Caco-2 (cell line): ENCODE data around the gene WDR17. TPM values are rescaled to one million over a fixed set of nuclear protein-coding genes. Genes with fewer than 3 reads are reported as not detected.

Experiments used
- BruUV-seq: library from RNA; stranded (reverse); fragments of 400-500 nt; replicated peaks from 2 replicates; lab custom pipeline; 2021; lab: Mats Ljungman, UMichigan
- CTCF ChIA-PET: fragments of 300-600 bp; sonication (Branson Sonifier 250); formaldehyde crosslinking; loops from one replicate; lab custom pipeline; 2022; ENCODE audit warnings: antibody characterized with exemption; lab: Charles Lee
- POLR2A ChIA-PET: fragments of 300-600 bp; sonication (Branson Sonifier 250); formaldehyde crosslinking; loops from one replicate; lab custom pipeline; 2022; ENCODE audit warnings: antibody characterized with exemption; lab: Charles Lee
- DNase-seq, 2 experiments: peaks; one replicate each; pipeline versions ENCODE4 v3.0.0 to v3.0.0-alpha.2; 2020 to 2022
- H3K27me3 ChIP-seq: replicated peaks from 2 replicates; pipeline ENCODE4 v1.6.0; 2011; ENCODE audit warnings: low read length; ENCODE audit not compliant: control insufficient read depth, insufficient read depth
- H3K36me3 ChIP-seq: 2 replicates; pipeline ENCODE4 v1.5.1; 2011; ENCODE audit warnings: low read length; ENCODE audit not compliant: control insufficient read depth, insufficient read depth
- H3K4me1 ChIP-seq: fragments of 250-450 bp; sonication (Bioruptor Pico); 2 replicates; pipeline ENCODE4 v1.5.1; 2020; ENCODE audit warnings: mild to moderate bottlenecking
- H3K4me3 ChIP-seq: 2 replicates; pipeline ENCODE4 v1.5.1; 2011; ENCODE audit warnings: low read depth, mild to moderate bottlenecking, control low read depth, low read length
- H3K9me3 ChIP-seq: fragments of 250-450 bp; sonication (Bioruptor Pico); 2 replicates; pipeline ENCODE4 v1.5.1; 2020; ENCODE audit warnings: mild to moderate bottlenecking, moderate library complexity
- H3K27ac Mint-ChIP-seq: one replicate; pipeline ENCODE4 v1.8.0; 2022; ENCODE audit warnings: mixed read lengths; ENCODE audit not compliant: unreplicated experiment
- H3K27me3 Mint-ChIP-seq: one replicate; pipeline ENCODE4 v1.8.0; 2022; ENCODE audit warnings: mixed read lengths; ENCODE audit not compliant: insufficient read depth, unreplicated experiment
- H3K36me3 Mint-ChIP-seq: one replicate; pipeline ENCODE4 v1.8.0; 2022; ENCODE audit warnings: mild to moderate bottlenecking, mixed read lengths; ENCODE audit not compliant: insufficient read depth, unreplicated experiment
- H3K4me1 Mint-ChIP-seq: one replicate; pipeline ENCODE4 v1.8.0; 2022; ENCODE audit warnings: low read depth, mixed read lengths; ENCODE audit not compliant: unreplicated experiment
- H3K4me3 Mint-ChIP-seq: one replicate; pipeline ENCODE4 v1.8.0; 2022; ENCODE audit warnings: mild to moderate bottlenecking, moderate library complexity, mixed read lengths; ENCODE audit not compliant: unreplicated experiment
- H3K9me3 Mint-ChIP-seq: one replicate; pipeline ENCODE4 v1.8.0; 2022; ENCODE audit warnings: mixed read lengths; ENCODE audit not compliant: unreplicated experiment
- CTCF ChIP-seq, 2 experiments: fragments of 200-600 bp in 1 of 2; IDR thresholded peaks; 1 replicate in 1 of 2; 2 replicates in 1 of 2; pipeline versions ENCODE4 v1.5.1 to v1.8.0; 2011 to 2022; ENCODE audit warnings: antibody characterized with exemption in 1 of 2, control low read depth in 1 of 2, inconsistent platforms in 1 of 2, low read depth in 1 of 2, low read length in 1 of 2, mild to moderate bottlenecking in 1 of 2, moderate library complexity in 1 of 2; ENCODE audit not compliant: insufficient read depth in 1 of 2, severe bottlenecking in 1 of 2, unreplicated experiment in 1 of 2
- intact Hi-C: fragments of 100-400 bp; cut with micrococcal nuclease; formaldehyde crosslinking; loops from one replicate; pipeline ENCODE4 v1.10.0; 2022; ENCODE audit not compliant: unreplicated experiment
- total RNA-seq: library from RNA; stranded (reverse); gene quantifications from 2 replicates; pipeline ENCODE4 v1.2.3, GENCODE V29; 2022

Gene WDR17
- total RNA-seq, 1 experiment from 2014 or later, result 0.52 TPM

GRCh38 chr4:176102414-176103063 lies 36.9 kb downstream of the WDR17 start:
- ChIA-PET CTCF (no interaction called here), POLR2A (no interaction called here)
- Histone ChIP-seq H3K9me3 (no peaks in the 10 kb centered on the region), H3K27me3 (no peaks in the 10 kb centered on the region), H3K36me3 (no peaks in the 10 kb centered on the region), H3K4me1 (no peaks in the 10 kb centered on the region), H3K4me3 (no peak overlapping the region)
- no peaks in the 10 kb centered on the region for H3K27me3 Mint-ChIP-seq
- intact Hi-C loops, result no loop called here
- H3K4me1 Mint-ChIP-seq, result no peaks in the 10 kb centered on the region
- no peaks in the 10 kb centered on the region for H3K9me3 Mint-ChIP-seq
- no peak for DNase-seq
- no peaks in the 10 kb centered on the region for H3K36me3 Mint-ChIP-seq
- BruUV-seq, result no TSS peak
- H3K27ac Mint-ChIP-seq, result no peak overlapping the region
- no peak for TF ChIP-seq CTCF (IDR thresholded peaks at IDR 0.05; ENCODE audit: insufficient read depth in 1 of 2, low read depth in 1 of 2, low read length in 1 of 2, severe bottlenecking in 1 of 2, unreplicated experiment in 1 of 2)
- H3K4me3 Mint-ChIP-seq, result no peak overlapping the region

GRCh38 chr4:176107695-176108094 lies 42.1 kb downstream of the WDR17 start:
- no peak overlapping the region for H3K4me3 Mint-ChIP-seq
- no peak overlapping the region for H3K27ac Mint-ChIP-seq
- no peaks in the 10 kb centered on the region for H3K36me3 ChIP-seq
- no peak for TF ChIP-seq CTCF (IDR thresholded peaks at IDR 0.05; ENCODE audit: insufficient read depth in 1 of 2, low read depth in 1 of 2, low read length in 1 of 2, severe bottlenecking in 1 of 2, unreplicated experiment in 1 of 2)
- CTCF ChIA-PET, result no interaction called here
- POLR2A ChIA-PET, result no interaction called here
- peaks cover 3% of the 10 kb centered on the region for H3K27me3 Mint-ChIP-seq
- no peaks in the 10 kb centered on the region for H3K4me1 Mint-ChIP-seq
- no peak overlapping the region for H3K4me3 ChIP-seq
- H3K27me3 ChIP-seq, result no peaks in the 10 kb centered on the region
- intact Hi-C loops, result no loop called here
- BruUV-seq, result no TSS peak
- H3K4me1 ChIP-seq, result no peaks in the 10 kb centered on the region
- no peaks in the 10 kb centered on the region for H3K36me3 Mint-ChIP-seq
- DNase-seq, result no peak
- H3K9me3 ChIP-seq, result no peaks in the 10 kb centered on the region
- H3K9me3 Mint-ChIP-seq, result no peaks in the 10 kb centered on the region

GRCh38 chr4:176123710-176124407 lies 58.2 kb downstream of the WDR17 start:
- H3K4me3 Mint-ChIP-seq, result no peak overlapping the region
- intact Hi-C loops, result loop anchor here (1.0 kb wide), 1 partner anchor 90 kb away; no protein-coding TSS in a partner anchor
- no peak overlapping the region for H3K27ac Mint-ChIP-seq
- no peaks in the 10 kb centered on the region for H3K36me3 ChIP-seq
- no peaks in the 10 kb centered on the region for H3K9me3 ChIP-seq
- no peak overlapping the region for H3K4me3 ChIP-seq
- ChIA-PET CTCF (interaction anchor here (0.7 kb wide), 1 partner anchor 31 kb away, joined by 3 read pairs; no protein-coding TSS in a partner anchor), POLR2A (no interaction called here)
- no peaks in the 10 kb centered on the region for H3K4me1 ChIP-seq
- no peaks in the 10 kb centered on the region for H3K4me1 Mint-ChIP-seq
- H3K27me3 Mint-ChIP-seq, result no peaks in the 10 kb centered on the region
- DNase-seq, result peak; percentile 21 to 40
- no peaks in the 10 kb centered on the region for H3K36me3 Mint-ChIP-seq
- H3K27me3 ChIP-seq, result no peaks in the 10 kb centered on the region
- BruUV-seq, result no TSS peak
- no peaks in the 10 kb centered on the region for H3K9me3 Mint-ChIP-seq
- peak; percentile 70 to 76 for TF ChIP-seq CTCF (IDR thresholded peaks at IDR 0.05; ENCODE audit: insufficient read depth in 1 of 2, low read depth in 1 of 2, low read length in 1 of 2, severe bottlenecking in 1 of 2, unreplicated experiment in 1 of 2)
